ENCODE measurements around the gene SIGLECL1. TPM values are rescaled to one million over a fixed set of nuclear protein-coding genes. Genes with fewer than 3 reads are reported as not detected.

Gene SIGLECL1
- polyA plus RNA-seq, 1 donor from 2014 or later: not detected

GRCh38 chr19:51227966-51228365, 22.9 kb upstream of the SIGLECL1 start:
- no peaks in the 10 kb centered on the region for H3K9me3 ChIP-seq (ENCODE audit: low read length)
- no peak overlapping the region for H3K9ac ChIP-seq (ENCODE audit: low read length)
- no peaks in the 10 kb centered on the region for H3K36me3 ChIP-seq (ENCODE audit: insufficient read depth, low read length)
- H4K20me1 ChIP-seq (ENCODE audit: insufficient read depth): no peaks in the 10 kb centered on the region
- H3K27ac ChIP-seq (ENCODE audit: low read length): no peak overlapping the region
- H3K27me3 ChIP-seq (ENCODE audit: insufficient read depth, low read depth, low read length): no peaks in the 10 kb centered on the region
- no peaks in the 10 kb centered on the region for H3K9me2 ChIP-seq (ENCODE audit: insufficient read depth, low read length)
- no peak overlapping the region for H3K4me3 ChIP-seq (ENCODE audit: low read length)
- TF ChIP-seq POLR2AphosphoS5 (IDR thresholded peaks at IDR 0.05) (no peak), TAF1 (IDR thresholded peaks at IDR 0.05; ENCODE audit: low read depth) (no peak), CTCF (IDR thresholded peaks at IDR 0.05; ENCODE audit: poor library complexity, severe bottlenecking) (no peak), REST (IDR thresholded peaks at IDR 0.05; ENCODE audit: borderline replicate concordance) (no peak), EZH2 (IDR thresholded peaks at IDR 0.05; ENCODE audit: borderline replicate concordance, insufficient read depth, low read length, poor library complexity, severe bottlenecking) (no peak), MXI1 (conservative IDR thresholded peaks at IDR 0.05; ENCODE audit: poor library complexity, severe bottlenecking) (no peak), SMC3 (conservative IDR thresholded peaks at IDR 0.05; ENCODE audit: poor library complexity) (no peak), EP300 (conservative IDR thresholded peaks at IDR 0.05; ENCODE audit: poor library complexity, severe bottlenecking) (no peak), RAD21 (conservative IDR thresholded peaks at IDR 0.05) (no peak)
- H3K79me2 ChIP-seq (replicated peaks; ENCODE audit: insufficient read depth, low read length): no peaks in the 10 kb centered on the region
- no peaks in the 10 kb centered on the region for H3F3A ChIP-seq (ENCODE audit: insufficient read depth, low read length, poor library complexity, severe bottlenecking)
- no peak overlapping the region for H2AFZ ChIP-seq (ENCODE audit: low read depth, low read length)
- no peak overlapping the region for H3K4me2 ChIP-seq (ENCODE audit: low read length)

- Histone ChIP-seq H2AFZ (ENCODE audit: low read depth, low read length) (no peak overlapping the region), H3K4me3 (ENCODE audit: low read length) (no peak overlapping the region), H3K27ac (ENCODE audit: low read length) (no peak overlapping the region), H4K20me1 (ENCODE audit: insufficient read depth) (no peaks in the 10 kb centered on the region), H3F3A (ENCODE audit: insufficient read depth, low read length, poor library complexity, severe bottlenecking) (no peaks in the 10 kb centered on the region), H3K79me2 (replicated peaks; ENCODE audit: insufficient read depth, low read length) (no peaks in the 10 kb centered on the region), H3K36me3 (ENCODE audit: insufficient read depth, low read length) (no peaks in the 10 kb centered on the region), H3K9ac (ENCODE audit: low read length) (no peak overlapping the region), H3K9me2 (ENCODE audit: insufficient read depth, low read length) (no peaks in the 10 kb centered on the region), H3K4me2 (ENCODE audit: low read length) (no peak overlapping the region), H3K9me3 (ENCODE audit: low read length) (no peaks in the 10 kb centered on the region), H3K27me3 (ENCODE audit: insufficient read depth, low read depth, low read length) (no peaks in the 10 kb centered on the region)
- TF ChIP-seq EP300 (conservative IDR thresholded peaks at IDR 0.05; ENCODE audit: poor library complexity, severe bottlenecking) (no peak), REST (IDR thresholded peaks at IDR 0.05; ENCODE audit: borderline replicate concordance) (no peak), MXI1 (conservative IDR thresholded peaks at IDR 0.05; ENCODE audit: poor library complexity, severe bottlenecking) (no peak), SMC3 (conservative IDR thresholded peaks at IDR 0.05; ENCODE audit: poor library complexity) (no peak), POLR2AphosphoS5 (IDR thresholded peaks at IDR 0.05) (no peak), RAD21 (conservative IDR thresholded peaks at IDR 0.05) (no peak), EZH2 (IDR thresholded peaks at IDR 0.05; ENCODE audit: borderline replicate concordance, insufficient read depth, low read length, poor library complexity, severe bottlenecking) (no peak), CTCF (IDR thresholded peaks at IDR 0.05; ENCODE audit: poor library complexity, severe bottlenecking) (no peak), TAF1 (IDR thresholded peaks at IDR 0.05; ENCODE audit: low read depth) (no peak)
Observed at GRCh38 chr19:51240866-51241265, 10.0 kb upstream of the SIGLECL1 start.

Data from neural cell (in vitro differentiated cells).